ENCODE results near the gene ZNF516. TPM values are rescaled to one million over a fixed set of nuclear protein-coding genes. Genes with fewer than 3 reads are reported as not detected.

Gene ZNF516
- total RNA-seq, 1 experiment from 2014 or later = 22.6 TPM

DNA sequence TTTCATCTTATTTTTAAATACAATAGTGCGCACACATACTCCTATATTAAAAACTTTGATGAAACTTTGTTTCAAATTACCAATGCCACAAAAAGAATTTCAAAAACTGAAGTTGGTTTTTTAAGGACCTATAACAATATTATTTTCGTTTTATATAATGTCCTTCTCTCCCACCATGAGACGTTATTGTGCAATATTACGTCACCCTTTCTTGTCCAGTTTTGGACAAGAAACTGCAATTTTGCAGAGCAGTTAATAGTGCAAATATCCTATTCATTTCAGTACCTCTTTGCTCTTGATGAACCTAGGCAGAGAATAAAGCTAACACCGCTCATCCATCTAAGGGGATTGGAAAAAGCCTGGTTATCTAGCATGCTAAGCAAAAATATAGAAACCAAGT, 9.7 kb upstream of the ZNF516 start:
- no peak overlapping the region for H4K91ac ChIP-seq (ENCODE audit: insufficient read length, low read depth, low read length)
- Mint-ChIP-seq H3K4me3 (no peak overlapping the region), H3K4me1 (peaks cover 13% of the 10 kb centered on the region in 2 experiments), H3K27ac (no peak overlapping the region), H3K9me3 (peaks cover 0 to 3% of the 10 kb centered on the region in 2 experiments; a peak in 1 of 5 replicates), H3K36me3 (ENCODE audit: insufficient read depth in 1 of 3, low read depth in 3 of 3) (no peaks in the 10 kb centered on the region; a peak in 1 of 7 replicates), H3K27me3 (ENCODE audit: low read depth) (peaks cover 11% of the 10 kb centered on the region)
- TF ChIP-seq, protein P1, sequence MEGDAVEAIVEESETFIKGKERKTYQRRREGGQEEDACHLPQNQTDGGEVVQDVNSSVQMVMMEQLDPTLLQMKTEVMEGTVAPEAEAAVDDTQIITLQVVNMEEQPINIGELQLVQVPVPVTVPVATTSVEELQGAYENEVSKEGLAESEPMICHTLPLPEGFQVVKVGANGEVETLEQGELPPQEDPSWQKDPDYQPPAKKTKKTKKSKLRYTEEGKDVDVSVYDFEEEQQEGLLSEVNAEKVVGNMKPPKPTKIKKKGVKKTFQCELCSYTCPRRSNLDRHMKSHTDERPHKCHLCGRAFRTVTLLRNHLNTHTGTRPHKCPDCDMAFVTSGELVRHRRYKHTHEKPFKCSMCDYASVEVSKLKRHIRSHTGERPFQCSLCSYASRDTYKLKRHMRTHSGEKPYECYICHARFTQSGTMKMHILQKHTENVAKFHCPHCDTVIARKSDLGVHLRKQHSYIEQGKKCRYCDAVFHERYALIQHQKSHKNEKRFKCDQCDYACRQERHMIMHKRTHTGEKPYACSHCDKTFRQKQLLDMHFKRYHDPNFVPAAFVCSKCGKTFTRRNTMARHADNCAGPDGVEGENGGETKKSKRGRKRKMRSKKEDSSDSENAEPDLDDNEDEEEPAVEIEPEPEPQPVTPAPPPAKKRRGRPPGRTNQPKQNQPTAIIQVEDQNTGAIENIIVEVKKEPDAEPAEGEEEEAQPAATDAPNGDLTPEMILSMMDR (conservative IDR thresholded peaks at IDR 0.05) = no peak
- H3T11ph ChIP-seq (ENCODE audit: low read length) = no peak overlapping the region
- H3K4me1 ChIP-seq (ENCODE audit: insufficient read depth, low read length) = no peaks in the 10 kb centered on the region
- H2AFZ ChIP-seq (ENCODE audit: low read length) = no peak overlapping the region
- H3K56ac ChIP-seq (ENCODE audit: insufficient read length, low read depth, low read length) = no peak overlapping the region
- no peak overlapping the region for H2AK5ac ChIP-seq (ENCODE audit: insufficient read length, low read length)
- H3K4me2 ChIP-seq (ENCODE audit: insufficient read depth, insufficient read length, low read length) = no peak overlapping the region
- no peak overlapping the region for H4K5ac ChIP-seq (ENCODE audit: insufficient read length, low read depth, low read length)
- H3K23ac ChIP-seq (ENCODE audit: insufficient read length, low read depth, low read length) = no peak overlapping the region
- no peak overlapping the region for H2BK12ac ChIP-seq (ENCODE audit: insufficient read length, low read depth, low read length)
- no peak overlapping the region for H3K27ac ChIP-seq (ENCODE audit: insufficient read length, low read depth, low read length)
- no peak overlapping the region for H3K4ac ChIP-seq (ENCODE audit: low read depth, low read length)
- no peak overlapping the region for H2BK20ac ChIP-seq (ENCODE audit: low read depth, low read length, poor library complexity, severe bottlenecking)
- no peak overlapping the region for H3K9ac ChIP-seq (ENCODE audit: extremely low read depth, insufficient read length, low read length)
- H3K9me3 ChIP-seq (ENCODE audit: control insufficient read depth, low read depth, low read length) = no peaks in the 10 kb centered on the region
- H3K14ac ChIP-seq (ENCODE audit: insufficient read depth, low read length) = no peak overlapping the region
- no peaks in the 10 kb centered on the region for H3K79me2 ChIP-seq (ENCODE audit: insufficient read depth, low read length)
- H3K27me3 ChIP-seq (ENCODE audit: insufficient read depth, low read length) = no peaks in the 10 kb centered on the region
- no peaks in the 10 kb centered on the region for H4K20me1 ChIP-seq (ENCODE audit: control insufficient read depth, insufficient read depth, insufficient read length)
- H3K23me2 ChIP-seq (ENCODE audit: insufficient read length, low read depth, low read length, poor library complexity, severe bottlenecking) = no peaks in the 10 kb centered on the region
- H2BK120ac ChIP-seq (ENCODE audit: low read depth, low read length, poor library complexity, severe bottlenecking) = no peak overlapping the region
- DNase-seq = no peak
- no peak overlapping the region for H2BK15ac ChIP-seq (ENCODE audit: low read depth, low read length)
- H3K79me1 ChIP-seq (ENCODE audit: insufficient read depth, low read depth, low read length, poor library complexity, severe bottlenecking) = no peaks in the 10 kb centered on the region
- no peak overlapping the region for H2BK5ac ChIP-seq (ENCODE audit: insufficient read length, low read length)
- WGBS (ENCODE audit: extremely low coverage, insufficient read length, low lambda C conversion rate) = no CpG with 5 or more reads among the region's 5 CpGs
- H3K18ac ChIP-seq (ENCODE audit: insufficient read length, low read depth, low read length) = no peak overlapping the region
- H4K8ac ChIP-seq (replicated peaks; ENCODE audit: insufficient read length, low read depth, low read length) = no peak overlapping the region

Measured in H9 (cell line).